Hematopoietic multipotent progenitor cell (in vitro differentiated cells): ENCODE results near the gene MAN1A2. TPM values are rescaled to one million over a fixed set of nuclear protein-coding genes. Genes with fewer than 3 reads are reported as not detected.
"Not testable (repeated sequence)": the region's sequence is repeated elsewhere in the genome, so short reads cannot be mapped to it uniquely, and the experiment has no call there.

ENCODE experiments used
- DNase-seq, 3 donors: peaks; one replicate each; pipeline ENCODE4 v3.0.0-alpha.2; 2011 to 2015; ENCODE audit warnings: low read depth in 2 of 3, low spot score in 2 of 3
- total RNA-seq: library from RNA; depleted of rRNA; stranded (reverse); fragments of >200 nt; gene quantifications from one replicate; pipeline ENCODE4 v1.2.3, GENCODE V29; 2012

MAN1A2 gene
- total RNA-seq, 1 donor: 29.1 TPM

DNA sequence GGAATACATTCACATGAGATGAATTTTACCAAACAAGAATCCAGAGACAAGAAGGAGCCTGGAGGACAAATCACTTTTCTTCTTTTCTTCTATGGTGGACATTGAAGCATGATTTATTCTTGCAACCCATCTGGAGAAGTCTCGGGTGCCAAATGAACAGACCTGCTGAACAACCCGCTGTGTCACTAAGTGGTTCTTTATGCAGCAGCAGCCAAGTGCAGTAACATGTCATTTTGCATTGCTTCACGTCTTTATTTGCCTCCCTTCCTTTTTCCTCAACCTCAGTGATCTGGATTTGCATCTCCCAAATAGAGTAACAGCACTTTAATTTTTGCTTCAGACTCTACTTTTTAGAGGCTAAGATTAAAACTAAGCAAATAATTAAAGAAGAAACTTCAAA, 188.6 kb downstream of the MAN1A2 start:
- DNase-seq: no peak

DNA sequence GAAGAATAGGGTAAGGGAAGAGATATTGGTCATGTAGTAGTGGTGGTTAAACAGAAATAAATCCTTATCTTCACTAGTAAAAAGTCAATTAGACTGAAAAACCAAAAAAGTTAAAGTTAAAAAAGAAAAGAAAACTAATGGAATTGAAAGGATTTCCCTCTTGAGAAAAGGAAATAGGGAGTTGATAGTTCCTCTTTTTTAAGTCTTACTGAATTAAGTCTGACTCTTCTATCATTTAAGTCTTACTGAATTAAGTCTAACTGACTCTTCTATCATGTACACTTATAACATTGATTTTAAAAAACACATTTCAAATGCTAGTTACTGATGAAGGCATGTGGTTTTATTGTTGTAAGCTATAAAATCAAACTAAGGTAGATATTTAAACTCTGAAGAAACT, 189.1 kb downstream of the MAN1A2 start:
- DNase-seq: peak in 1 of 3 donors; percentile 12

DNA sequence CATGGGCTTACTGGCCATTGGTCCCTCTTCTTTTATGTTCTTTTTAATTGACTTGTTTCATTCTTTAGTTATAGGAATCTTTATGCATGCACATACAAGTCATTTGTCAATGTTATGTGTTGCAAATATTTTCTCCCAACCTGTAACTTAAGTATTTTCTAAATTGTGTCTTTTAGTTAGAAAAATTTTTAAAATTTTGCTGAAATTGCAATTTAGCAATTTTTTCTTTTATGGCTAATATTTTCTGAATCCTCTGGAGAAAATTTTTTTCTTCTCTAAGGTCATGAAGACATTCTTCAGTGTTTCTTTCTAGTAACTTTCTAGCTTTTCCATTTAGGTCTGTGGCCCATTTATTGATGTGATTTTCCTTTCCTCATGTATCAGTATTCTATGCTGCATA, 189.7 kb downstream of the MAN1A2 start:
- no peak for DNase-seq

DNA sequence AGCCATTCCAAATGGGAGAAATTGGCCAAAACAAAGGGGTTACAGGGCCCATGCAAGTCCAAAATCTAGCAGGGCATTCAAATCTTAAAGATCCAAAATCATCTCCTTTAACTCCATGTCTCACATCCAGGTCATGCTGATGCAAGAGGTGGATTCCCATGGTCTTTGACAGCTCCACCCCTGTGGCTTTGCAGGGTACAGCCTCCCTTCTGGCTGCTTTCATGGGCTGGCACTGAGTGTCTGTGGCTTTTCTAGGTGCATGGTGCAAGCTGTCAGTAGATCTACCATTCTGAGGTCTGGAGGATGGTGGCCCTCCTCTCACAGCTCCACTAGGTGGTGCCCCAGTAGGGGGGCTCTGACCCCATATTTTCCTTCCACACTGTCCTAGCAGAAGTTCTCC, 191.2 kb downstream of the MAN1A2 start:
- not testable (repeated sequence) for DNase-seq

DNA sequence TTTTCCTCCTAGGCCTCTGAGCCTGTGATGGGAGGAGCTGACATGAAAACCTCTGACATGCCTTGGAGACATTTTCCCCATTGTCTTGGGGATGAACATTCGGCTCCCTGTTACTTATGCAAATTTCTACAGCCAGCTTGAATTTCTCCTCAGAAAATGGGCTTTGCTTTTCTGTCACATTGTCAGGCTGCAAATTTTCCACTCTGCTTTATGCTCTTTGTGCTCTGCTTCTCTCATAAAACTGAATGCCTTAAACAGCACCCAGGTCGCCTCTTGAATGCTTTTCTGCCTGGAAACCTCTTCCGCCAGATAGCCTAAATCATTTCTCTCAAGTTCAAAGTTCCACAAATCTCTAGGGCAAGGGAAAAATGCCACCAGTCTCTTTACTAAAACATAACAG, 191.9 kb downstream of the MAN1A2 start:
- no peak for DNase-seq

DNA sequence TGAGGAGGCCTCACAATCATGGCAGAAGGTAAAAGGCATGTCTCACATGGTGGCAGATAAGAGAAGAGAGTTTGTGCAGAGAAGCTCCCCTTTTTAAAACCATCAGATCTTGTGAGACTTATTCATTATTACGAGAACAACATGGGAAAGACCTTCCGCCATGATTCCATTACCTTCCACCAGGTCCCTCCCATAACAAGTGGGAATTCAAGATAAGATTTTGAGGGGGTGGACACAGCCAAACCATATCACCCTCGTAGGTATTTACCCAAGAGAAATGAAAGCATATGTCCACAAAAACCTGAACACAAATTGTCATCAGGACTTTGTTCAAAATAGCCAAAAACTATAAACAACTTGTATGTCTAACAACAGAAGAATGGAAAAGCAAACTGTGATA, 192.7 kb downstream of the MAN1A2 start:
- no peak for DNase-seq

DNA sequence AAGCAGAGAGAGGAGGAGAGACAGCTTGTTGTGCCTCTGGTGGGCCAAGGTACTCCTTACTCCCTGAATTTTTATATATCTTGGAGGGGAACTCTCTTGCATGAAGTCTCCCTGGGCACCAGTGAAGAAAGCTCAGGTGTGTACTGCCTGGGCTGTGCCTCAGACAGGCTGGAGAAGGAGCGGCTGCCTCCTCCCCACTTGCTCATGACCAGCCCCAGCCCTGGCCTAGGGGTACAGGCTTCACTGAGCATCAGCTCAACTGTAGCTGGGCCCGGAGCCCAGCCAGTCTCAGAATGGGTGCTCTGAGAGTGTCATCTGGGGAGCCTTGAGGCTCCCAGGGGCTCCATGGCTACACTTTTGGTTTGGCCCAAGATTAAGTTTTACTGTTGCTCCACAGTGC, 193.8 kb downstream of the MAN1A2 start:
- no peak for DNase-seq

DNA sequence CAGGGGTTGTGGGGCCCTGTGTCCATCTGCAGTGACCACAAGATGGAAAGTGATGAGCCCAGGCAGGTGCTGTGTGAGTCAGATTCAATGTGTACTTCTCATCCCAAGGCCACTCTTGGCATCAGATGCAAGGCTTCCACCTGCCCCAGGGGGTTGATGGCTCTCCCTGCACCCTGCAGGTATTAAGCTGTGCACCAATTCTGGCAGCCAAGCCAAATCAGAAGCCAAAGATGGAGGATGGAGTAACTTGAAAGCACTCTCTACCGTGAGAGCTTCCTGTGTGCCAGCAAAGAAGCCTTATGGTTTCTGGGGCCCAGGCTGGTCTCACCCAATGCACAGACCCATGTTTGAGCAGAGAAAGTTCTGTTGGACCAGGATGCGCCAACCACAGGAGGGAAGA, 194.3 kb downstream of the MAN1A2 start:
- DNase-seq: no peak

DNA sequence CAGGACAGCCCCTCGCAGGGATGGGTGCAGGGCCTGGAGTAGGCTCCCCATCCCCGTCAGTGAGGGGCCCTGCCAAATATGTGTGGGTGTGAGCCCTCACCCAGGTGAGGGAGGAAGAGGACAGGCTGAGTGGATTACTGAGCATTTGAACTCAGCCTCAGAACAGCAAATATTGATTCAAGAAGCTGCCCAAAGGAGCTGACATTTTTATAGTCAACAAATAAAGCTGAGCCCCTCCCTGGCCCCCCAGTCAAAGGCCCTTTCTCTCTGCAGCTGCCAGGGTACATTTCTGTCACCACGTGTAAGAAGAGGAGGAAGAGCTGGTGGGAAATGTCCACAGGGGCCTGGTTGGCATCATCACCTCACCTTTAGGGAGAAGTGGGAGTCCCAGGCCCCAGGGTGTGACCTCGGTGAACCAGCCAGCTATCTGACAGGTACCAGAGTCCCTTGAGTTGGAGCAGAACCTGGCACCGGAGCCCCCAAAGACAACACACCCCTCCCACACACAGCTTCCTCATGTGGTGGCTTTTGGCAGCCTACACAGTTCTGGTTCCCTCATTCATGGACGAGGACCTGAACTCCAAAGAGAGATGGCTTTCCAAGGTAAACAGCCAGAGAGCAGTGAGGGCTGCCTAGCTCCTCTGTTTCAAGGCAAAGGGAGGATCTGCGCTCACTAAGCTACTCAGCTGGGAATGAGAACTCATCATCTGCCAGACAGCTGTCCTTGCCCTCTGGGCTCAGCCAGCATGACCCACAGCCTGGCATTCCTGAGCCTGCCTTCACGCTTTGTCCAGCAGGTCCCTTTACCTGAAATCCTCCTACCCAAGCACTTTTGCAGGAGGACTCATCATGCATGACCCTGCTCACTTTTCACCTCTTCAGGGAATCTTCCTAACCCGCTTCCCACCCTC, 195.6 kb downstream of the MAN1A2 start:
- DNase-seq: no peak

DNA sequence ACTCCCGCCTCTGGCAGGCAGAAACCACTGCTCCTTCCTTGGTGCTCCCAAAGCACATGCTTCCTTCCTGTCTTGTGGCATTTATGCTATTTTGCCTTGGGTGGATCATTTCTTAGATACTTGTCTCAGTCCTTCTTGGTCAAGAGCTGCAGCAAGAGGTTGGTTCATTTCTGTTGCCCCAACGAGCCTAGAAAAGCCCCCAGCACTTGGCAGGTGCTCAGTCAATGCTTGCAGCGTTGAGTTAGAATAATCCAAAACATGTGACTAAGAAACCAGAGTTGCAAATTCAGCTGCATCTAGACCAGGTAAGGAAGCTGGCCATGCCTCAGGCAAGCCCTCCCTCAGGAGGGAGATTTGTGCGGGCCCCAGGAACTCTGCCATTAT, 196.2 kb downstream of the MAN1A2 start:
- no peak for DNase-seq

DNA sequence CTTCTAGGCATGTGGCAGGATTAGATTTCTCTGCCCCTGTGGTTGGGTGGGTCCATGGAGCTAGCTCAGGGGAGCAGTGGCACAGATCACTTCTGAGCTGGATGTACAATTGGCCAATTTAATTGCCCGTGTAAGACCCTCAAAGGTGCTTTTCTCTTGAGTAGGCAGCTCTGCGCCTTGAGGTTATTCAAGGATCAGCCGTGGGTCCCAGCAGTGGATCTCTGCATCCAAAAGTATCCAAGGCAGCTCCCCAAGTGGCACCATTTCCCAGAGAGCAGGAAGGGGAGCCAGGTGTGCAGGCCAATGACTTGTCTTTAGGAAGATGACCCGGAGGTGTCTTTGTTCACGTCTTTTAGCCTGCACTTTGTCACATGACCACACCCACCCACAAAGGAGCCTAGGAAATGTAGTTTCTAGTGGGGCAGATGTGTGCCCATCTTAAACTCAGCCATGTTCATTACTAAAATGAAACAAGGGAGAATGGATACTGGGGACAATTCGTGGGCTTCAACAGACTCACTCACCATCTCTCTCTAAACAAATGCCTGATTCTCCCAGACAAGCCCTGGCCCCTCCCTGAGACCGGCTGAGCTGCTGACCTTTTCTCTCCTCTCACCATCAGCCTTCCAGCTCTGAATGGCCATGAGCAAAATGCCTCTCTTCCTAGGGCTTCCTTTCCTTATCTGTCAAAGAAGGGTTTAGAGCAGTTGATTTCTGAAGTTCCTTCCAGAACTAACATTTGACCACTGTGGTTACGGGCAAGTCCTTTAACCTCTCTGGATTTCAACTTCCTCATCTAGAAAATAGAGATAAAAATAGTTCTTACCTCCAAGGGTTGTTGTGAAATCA, 197.2 kb downstream of the MAN1A2 start:
- peak in 1 of 3 donors; percentile 12 for DNase-seq

DNA sequence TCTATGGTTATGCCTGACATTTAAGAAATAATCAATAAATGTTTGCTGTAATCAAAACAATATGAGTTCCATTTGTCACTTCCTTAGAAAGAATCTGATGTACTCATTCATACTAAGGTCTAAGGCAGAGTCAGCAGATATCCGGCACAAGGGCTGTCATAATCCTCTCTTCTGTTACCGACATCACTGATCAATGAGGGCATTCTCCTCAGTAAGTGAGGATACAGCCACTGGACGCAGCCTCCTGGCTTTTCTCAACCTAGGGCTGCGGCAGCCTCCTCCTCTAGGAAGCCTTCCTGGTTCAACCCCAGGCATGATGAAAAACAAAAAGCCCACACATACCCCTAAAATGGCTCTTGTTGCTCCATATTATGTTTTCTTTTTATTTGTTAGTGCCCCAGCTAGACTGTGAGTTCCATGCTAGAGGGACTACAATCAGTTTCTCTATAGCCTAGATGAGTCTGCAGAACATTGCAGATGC, 197.9 kb downstream of the MAN1A2 start:
- no peak for DNase-seq

DNA sequence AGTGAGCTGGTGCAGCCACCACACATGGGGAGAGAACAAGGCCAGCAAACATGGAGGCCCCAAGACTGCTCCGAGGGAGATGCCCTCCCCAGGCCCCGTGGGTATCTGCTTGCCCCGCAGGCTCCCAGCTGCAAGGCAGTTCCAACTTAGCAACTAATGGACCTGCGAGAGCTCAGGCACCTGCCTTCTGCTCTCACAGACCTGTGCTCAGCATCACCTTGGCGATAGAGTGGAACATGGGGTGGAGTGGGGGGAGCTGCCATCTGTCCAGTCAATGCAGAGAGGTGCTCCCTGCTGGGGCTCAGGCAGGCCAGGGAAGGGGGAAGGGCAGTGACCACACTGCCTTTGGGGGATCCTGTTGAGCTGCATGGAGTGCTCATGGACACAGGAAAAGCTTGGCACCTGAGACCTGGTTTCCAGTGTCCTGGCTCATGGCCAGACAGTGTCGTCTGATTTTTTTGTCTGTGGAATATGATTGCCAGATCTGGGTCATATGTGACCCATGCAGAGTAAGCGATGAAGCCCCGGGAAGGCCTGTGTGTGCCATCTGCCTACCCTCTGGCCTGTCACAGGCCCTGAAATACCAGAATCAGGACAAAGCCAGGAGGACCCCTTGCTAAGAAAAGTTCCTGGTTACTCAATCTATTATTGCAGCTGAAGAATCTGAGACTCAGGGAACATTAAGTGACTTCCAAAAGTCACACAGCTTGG, 198.7 kb downstream of the MAN1A2 start:
- no peak for DNase-seq

DNA sequence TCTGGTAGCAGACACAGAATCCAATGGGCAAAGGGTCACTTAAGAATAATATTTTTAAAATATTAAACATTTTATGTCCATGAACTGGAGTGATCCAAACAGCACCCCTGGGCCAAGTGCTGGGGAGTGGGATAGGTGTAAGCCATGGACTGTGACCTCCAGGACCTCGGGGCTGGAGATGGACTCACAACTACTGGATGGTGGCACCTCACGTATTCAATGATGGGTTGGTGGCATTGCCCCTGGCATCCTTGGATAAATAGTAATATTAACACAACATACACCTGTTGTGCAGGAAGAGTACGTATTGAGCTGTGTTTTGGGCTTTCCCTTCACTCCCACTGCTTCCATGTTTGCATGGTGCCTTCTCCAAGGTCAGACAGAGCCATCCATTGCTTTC, 199.3 kb downstream of the MAN1A2 start:
- DNase-seq: no peak

DNA sequence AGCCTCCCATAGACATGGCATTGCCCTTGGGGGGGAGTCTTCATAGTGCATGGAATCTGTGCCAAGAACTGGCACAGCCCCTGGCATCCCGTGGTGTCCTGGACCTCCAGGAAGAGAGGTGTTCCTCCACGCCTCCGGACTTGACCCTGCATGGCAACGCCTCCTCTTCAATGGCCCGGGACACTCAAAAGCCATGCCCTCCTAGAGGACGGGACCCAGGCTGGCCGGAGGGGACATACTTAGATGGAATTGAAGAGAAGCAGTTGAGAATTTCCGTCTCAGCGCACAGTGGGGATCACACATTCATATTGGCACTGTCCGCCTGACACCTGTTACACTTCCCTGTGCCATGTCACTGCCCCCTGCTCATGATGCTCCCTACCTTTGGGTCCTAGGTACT, 200.2 kb downstream of the MAN1A2 start:
- no peak for DNase-seq

DNA sequence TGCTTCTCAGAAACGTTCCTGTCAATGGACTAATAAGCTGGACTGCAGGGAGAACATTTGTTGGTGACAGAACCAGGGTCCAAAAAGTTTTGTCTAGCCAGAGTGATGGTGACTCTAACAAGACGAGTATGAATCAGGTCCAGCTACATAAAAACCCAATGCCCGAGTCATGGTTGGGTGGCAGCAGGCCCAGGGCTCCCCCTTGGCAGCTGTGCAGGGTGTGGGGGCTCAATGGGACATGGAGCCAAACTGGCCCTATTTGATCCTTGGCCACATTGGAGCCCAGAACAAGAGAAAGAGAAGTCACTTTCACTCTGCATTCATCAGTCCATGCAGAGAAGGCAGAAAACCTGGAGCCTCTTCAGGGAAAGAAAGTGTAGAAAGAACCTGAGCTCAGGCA, 200.7 kb downstream of the MAN1A2 start:
- no peak for DNase-seq

DNA sequence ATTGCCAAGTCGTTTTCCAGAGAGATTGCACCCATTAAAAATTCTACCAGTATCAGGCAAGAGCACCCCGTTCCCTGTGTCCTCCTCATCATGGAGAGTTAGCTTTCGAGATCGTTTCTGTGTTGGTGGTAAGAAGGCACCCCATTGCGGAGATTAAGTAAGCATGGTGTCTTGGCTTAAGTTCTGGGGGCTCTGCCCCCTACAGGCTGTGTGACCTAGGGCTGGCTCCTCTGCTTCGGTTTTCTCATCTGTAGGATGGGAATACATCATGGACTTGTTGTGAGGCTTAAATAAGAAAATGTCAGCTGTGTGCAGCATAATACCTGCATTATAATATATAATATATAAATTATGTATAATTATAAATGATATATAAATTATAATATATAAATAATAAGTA, 201.8 kb downstream of the MAN1A2 start:
- DNase-seq: no peak

DNA sequence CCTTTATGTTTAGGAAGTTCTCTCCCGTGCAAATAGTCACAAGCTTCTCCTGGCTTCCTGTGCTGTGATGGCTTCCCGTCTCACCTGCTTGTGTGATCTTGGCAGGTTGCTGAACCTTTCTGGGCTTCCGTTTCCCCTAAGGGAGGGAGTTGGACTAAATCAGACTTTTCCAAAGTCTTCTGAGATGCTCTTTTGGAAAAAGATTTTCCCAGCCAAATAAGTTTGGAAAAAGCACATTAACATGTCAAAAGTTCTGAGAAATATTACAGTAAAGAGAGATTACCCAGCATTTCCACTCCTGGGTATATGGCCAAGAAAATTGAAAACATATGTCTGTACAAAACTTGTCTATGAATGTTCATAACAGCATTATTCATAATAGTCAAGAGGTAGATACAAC, 202.6 kb downstream of the MAN1A2 start:
- no peak for DNase-seq

DNA sequence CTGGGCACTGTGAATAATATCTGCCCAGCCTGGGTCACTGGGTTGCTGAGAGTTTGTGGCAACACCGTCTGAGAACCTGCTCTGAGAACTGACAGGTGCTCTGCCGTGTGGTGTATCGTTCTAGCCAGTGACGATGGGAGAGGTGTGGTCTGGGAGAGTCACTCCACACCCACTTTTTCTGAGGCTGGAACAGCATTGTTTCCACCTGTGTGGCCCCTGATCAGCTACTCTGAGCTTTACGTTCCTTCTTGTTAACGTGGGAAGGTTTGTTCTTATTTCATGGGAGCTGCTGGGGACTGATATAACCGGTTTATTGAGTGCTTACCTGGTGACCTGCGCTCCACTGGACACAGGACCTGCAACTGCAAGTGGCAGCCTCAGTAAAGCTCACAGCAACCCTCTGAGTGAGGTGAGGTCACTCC, 203.8 kb downstream of the MAN1A2 start:
- DNase-seq: no peak

DNA sequence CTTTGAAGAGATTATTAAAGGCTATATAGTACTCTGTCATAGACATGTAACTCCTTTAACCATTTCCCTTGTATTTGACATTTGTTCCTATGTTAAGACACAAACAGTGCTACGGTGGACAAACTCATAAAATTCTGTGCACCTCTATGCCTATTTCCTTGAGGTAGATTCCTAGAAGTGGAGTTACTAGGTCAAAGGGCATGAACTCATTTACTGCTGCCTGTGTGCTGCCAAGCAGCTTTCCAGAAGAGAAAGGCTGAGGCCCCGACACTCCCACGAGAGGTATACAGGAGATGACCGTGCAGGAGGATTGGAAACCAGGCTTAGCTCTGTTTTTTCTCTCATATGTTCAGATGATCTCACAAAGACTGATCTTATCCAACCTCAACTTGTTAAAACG, 204.2 kb downstream of the MAN1A2 start:
- DNase-seq: no peak

DNA sequence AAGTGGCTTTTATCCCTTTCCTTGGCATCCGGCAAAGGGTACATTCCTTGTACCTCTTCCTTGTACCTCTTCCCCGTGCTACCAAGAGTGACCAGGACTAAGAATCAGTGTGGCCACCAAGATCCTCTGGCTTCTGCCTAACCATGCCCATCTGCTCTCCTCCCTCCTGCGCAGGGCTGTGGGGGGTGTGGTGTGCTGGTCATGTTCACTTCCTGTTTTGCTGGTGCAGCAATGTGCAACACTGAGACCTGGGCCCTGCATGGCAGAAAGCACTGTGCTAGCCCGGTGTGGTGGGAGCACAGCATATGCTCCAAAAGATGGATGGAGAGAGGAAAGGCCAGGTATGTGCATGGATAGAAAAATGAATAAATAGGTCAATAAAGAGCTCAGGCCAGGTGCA, 205.3 kb downstream of the MAN1A2 start:
- DNase-seq: peak in 2 of 3 donors; percentile 8 to 52
